Gastrocnemius medialis (tissue), 4 donors: ENCODE data around the gene ATP1B1. TPM values are rescaled to one million over a fixed set of nuclear protein-coding genes. Genes with fewer than 3 reads are reported as not detected.

Experiments
- ATAC-seq, 2 donors: fragments of 150-250 bp; one replicate each; pipeline ENCODE4 v1.9.1; 2016
- DNase-seq, 2 donors: peaks; one replicate each; pipeline ENCODE4 v3.0.0-alpha.2; 2019
- H3K27ac ChIP-seq, 4 donors: fragments of 200-600 bp; sonication (generic); 1 replicate in 1 of 4; 2 replicates in 3 of 4; pipeline ENCODE4 v1.5.1; 2016 to 2018; ENCODE audit warnings: mild to moderate bottlenecking in 2 of 4, moderate library complexity in 1 of 4
- H3K27me3 ChIP-seq, 3 donors: fragments of 200-600 bp; sonication (generic) in 2 of 3; 1 replicate in 1 of 3; 2 replicates in 2 of 3; pipeline versions ENCODE4 v1.5.1 to v1.6.0; 2016 to 2019; ENCODE audit warnings: mild to moderate bottlenecking in 1 of 3, moderate library complexity in 1 of 3
- H3K36me3 ChIP-seq, 2 donors: fragments of 200-600 bp; sonication (generic) in 1 of 2; one replicate each; pipeline ENCODE4 v1.5.1; 2017 to 2018
- H3K4me1 ChIP-seq, 2 donors: fragments of 200-600 bp; sonication (generic) in 1 of 2; one replicate each; pipeline ENCODE4 v1.5.1; 2016 to 2017; ENCODE audit warnings: mild to moderate bottlenecking in 2 of 2
- H3K4me3 ChIP-seq, 4 donors: fragments of 200-600 bp; sonication (generic) in 3 of 4; 1 replicate in 1 of 4; 2 replicates in 3 of 4; pipeline ENCODE4 v1.5.1; 2016 to 2019; ENCODE audit warnings: mild to moderate bottlenecking in 2 of 4
- H3K9me3 ChIP-seq, 3 donors: fragments of 200-600 bp; sonication (generic) in 2 of 3; 1 replicate in 1 of 3; 2 replicates in 2 of 3; pipeline ENCODE4 v1.5.1; 2016 to 2019
- CTCF ChIP-seq, 5 experiments: fragments of 450-650 bp in 3 of 5; fragments of 200-600 bp in 2 of 5; sonication (generic) in 2 of 5; IDR thresholded peaks in 4 of 5; conservative IDR thresholded peaks in 1 of 5; 1 replicate in 4 of 5; 2 replicates in 1 of 5; pipeline ENCODE4 v1.5.1; 2016 to 2019; ENCODE audit warnings: antibody characterized with exemption in 5 of 5, mild to moderate bottlenecking in 3 of 5, moderate library complexity in 3 of 5
- POLR2A ChIP-seq, 2 donors: fragments of 450-650 bp; IDR thresholded peaks; one replicate each; pipeline ENCODE4 v1.6.1; 2017; ENCODE audit warnings: antibody characterized with exemption in 2 of 2, mild to moderate bottlenecking in 2 of 2, moderate library complexity in 2 of 2
- in situ Hi-C, 4 donors: fragments of 200-750 bp; cut with MboI; loops; one replicate each; pipeline versions ENCODE4 v1.15.0 to v1.8.0; 2017; ENCODE audit warnings: low sequenced_read_pairs in 4 of 4
- intact Hi-C: fragments of 100-400 bp; cut with DNase I; formaldehyde crosslinking; loops from one replicate; pipeline ENCODE4 v1.15.1; 2023; ENCODE audit warnings: low total_unique reads
- total RNA-seq, 4 donors: library from RNA; depleted of rRNA; stranded (reverse); fragments of >200 nt; gene quantifications; one replicate each; pipeline versions ENCODE4 v1.1.0 to v1.2.3, GENCODE V29; 2016

Gene ATP1B1
- total RNA-seq, 4 donors from 2014 or later = 111 to 377 (median 324) TPM

- no peaks in the 10 kb centered on the region for H3K9me3 ChIP-seq
- no peaks in the 10 kb centered on the region for H3K27me3 ChIP-seq
- no peak for ATAC-seq
- H3K4me1 ChIP-seq = peaks cover 2 to 18% of the 10 kb centered on the region in 2 donors
- H3K36me3 ChIP-seq = no peaks in the 10 kb centered on the region
- DNase-seq = no peak
- in situ Hi-C loops = no loop called here
- TF ChIP-seq POLR2A (IDR thresholded peaks at IDR 0.05) = no peak
- no peak for TF ChIP-seq CTCF (IDR thresholded peaks at IDR 0.05 in 4 of 5, conservative IDR thresholded peaks at IDR 0.05 in 1 of 5)
- no peak overlapping the region for H3K27ac ChIP-seq
- intact Hi-C loops = no loop called here
- no peak overlapping the region for H3K4me3 ChIP-seq
These were observed 32.6 kb downstream of the ATP1B1 start for GRCh38 chr1:169138866-169139670.

DNA sequence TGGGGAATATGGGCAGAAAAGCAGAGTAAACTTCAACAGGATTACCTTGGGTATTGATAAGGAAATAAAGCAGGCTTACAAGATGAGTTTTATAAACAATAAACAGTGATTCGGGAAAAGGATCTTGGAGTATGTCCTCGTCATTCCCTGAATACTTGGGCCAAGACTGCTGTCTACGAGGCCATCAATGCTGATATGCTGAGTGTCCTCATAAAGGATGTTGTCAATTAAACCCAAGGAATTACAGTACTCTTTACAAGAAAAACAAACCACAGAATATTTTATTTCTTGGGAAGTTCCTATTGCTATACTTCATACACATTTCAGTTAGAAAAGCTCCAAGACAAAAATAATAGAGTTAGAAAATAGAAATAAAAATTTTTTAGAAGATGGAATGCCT lies 34.9 kb downstream of the ATP1B1 start:
- intact Hi-C loops = no loop called here
- ATAC-seq (no peak), DNase-seq (no peak)
- Histone ChIP-seq H3K27ac (peak overlapping the region in 1 of 4 donors; percentile 28), H3K4me3 (no peak overlapping the region), H3K27me3 (no peaks in the 10 kb centered on the region), H3K4me1 (peaks cover 14 to 27% of the 10 kb centered on the region in 2 donors), H3K36me3 (no peaks in the 10 kb centered on the region), H3K9me3 (no peaks in the 10 kb centered on the region)
- TF ChIP-seq CTCF (IDR thresholded peaks at IDR 0.05 in 4 of 5, conservative IDR thresholded peaks at IDR 0.05 in 1 of 5) (no peak), POLR2A (IDR thresholded peaks at IDR 0.05) (no peak)
- in situ Hi-C loops = no loop called here

- in situ Hi-C loops (no loop called here), intact Hi-C loops (no loop called here)
- Histone ChIP-seq H3K4me3 (no peak overlapping the region), H3K27me3 (no peaks in the 10 kb centered on the region), H3K9me3 (no peaks in the 10 kb centered on the region), H3K4me1 (peaks cover 14 to 27% of the 10 kb centered on the region in 2 donors), H3K36me3 (no peaks in the 10 kb centered on the region), H3K27ac (peak overlapping the region in 1 of 4 donors; percentile 11)
- ATAC-seq (no peak), DNase-seq (no peak)
- TF ChIP-seq CTCF (IDR thresholded peaks at IDR 0.05 in 4 of 5, conservative IDR thresholded peaks at IDR 0.05 in 1 of 5) (no peak), POLR2A (IDR thresholded peaks at IDR 0.05) (no peak)
These were observed 35.6 kb downstream of the ATP1B1 start for GRCh38 chr1:169142129-169142528.

DNA sequence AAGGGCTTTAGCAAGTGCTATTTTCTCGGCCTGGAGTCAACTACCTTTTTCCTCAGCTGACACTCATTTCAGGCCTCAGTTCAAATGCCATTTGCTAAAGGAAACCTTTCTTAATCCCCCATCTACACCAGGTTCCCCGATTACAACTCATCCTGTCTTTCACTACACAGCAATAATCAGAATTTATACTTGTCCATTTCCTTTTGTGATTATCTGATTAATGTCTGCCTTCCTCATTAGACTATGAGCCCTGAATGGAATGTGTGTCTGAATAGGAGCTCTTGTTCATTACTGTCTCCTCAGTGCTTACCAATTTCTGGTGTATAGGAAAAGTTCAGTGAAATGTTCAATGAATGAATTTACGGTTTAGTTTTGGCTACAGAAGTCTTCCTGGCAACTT lies 36.9 kb downstream of the ATP1B1 start:
- in situ Hi-C loops = no loop called here
- H3K27ac ChIP-seq = peak overlapping the region in 1 of 4 donors; percentile 20
- no peak overlapping the region for H3K4me3 ChIP-seq
- TF ChIP-seq CTCF (IDR thresholded peaks at IDR 0.05 in 4 of 5, conservative IDR thresholded peaks at IDR 0.05 in 1 of 5) = no peak
- TF ChIP-seq POLR2A (IDR thresholded peaks at IDR 0.05) = no peak
- intact Hi-C loops = no loop called here
- ATAC-seq (no peak), DNase-seq (no peak)
- no peaks in the 10 kb centered on the region for H3K9me3 ChIP-seq
- H3K4me1 ChIP-seq = peaks cover 14 to 33% of the 10 kb centered on the region in 2 donors
- no peaks in the 10 kb centered on the region for H3K36me3 ChIP-seq
- no peaks in the 10 kb centered on the region for H3K27me3 ChIP-seq
